ENCODE measurements around the gene SIGLEC12. TPM values are rescaled to one million over a fixed set of nuclear protein-coding genes. Genes with fewer than 3 reads are reported as not detected.
"Not testable (repeated sequence)": the region's sequence is repeated elsewhere in the genome, so short reads cannot be mapped to it uniquely, and the experiment has no call there.

The SIGLEC12 gene
- total RNA-seq, 4 donors from 2014 or later = 0.41 to 0.48 TPM; not detected in 2

GRCh38 chr19:51468545-51468920 lies 33.1 kb downstream of the SIGLEC12 start:
- TF ChIP-seq POLR2AphosphoS5 (IDR thresholded peaks at IDR 0.05) (no peak), EP300 (IDR thresholded peaks at IDR 0.05; ENCODE audit: low read depth) (no peak), POLR2A (IDR thresholded peaks at IDR 0.05) (no peak)
- TF ChIP-seq, protein P1, sequence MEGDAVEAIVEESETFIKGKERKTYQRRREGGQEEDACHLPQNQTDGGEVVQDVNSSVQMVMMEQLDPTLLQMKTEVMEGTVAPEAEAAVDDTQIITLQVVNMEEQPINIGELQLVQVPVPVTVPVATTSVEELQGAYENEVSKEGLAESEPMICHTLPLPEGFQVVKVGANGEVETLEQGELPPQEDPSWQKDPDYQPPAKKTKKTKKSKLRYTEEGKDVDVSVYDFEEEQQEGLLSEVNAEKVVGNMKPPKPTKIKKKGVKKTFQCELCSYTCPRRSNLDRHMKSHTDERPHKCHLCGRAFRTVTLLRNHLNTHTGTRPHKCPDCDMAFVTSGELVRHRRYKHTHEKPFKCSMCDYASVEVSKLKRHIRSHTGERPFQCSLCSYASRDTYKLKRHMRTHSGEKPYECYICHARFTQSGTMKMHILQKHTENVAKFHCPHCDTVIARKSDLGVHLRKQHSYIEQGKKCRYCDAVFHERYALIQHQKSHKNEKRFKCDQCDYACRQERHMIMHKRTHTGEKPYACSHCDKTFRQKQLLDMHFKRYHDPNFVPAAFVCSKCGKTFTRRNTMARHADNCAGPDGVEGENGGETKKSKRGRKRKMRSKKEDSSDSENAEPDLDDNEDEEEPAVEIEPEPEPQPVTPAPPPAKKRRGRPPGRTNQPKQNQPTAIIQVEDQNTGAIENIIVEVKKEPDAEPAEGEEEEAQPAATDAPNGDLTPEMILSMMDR (IDR thresholded peaks at IDR 0.05) = no peak
- H3K4me3 ChIP-seq = no peak overlapping the region
- peaks cover 14% of the 10 kb centered on the region for H3K27me3 ChIP-seq
- no peaks in the 10 kb centered on the region for H3K4me1 ChIP-seq
- no peaks in the 10 kb centered on the region for H3K36me3 ChIP-seq
- H3K27ac ChIP-seq = no peak overlapping the region
- intact Hi-C loops (cut with DNase I; ENCODE audit: low total_unique reads) = no loop called here
- DNase-seq = no peak
- in situ Hi-C loops (cut with MboI; ENCODE audit: low pct_ligation_motif_present in 1 of 4, low pct_unique_long_range_greater_than_20kb in 1 of 4, low sequenced_read_pairs in 3 of 4) = loop anchor here in 2 of 4 donors (25.0 kb wide), 2 partner anchors 194 to 319 kb away; partner anchors contain the start of gene FPR3 (in 1 of the 2)
- no peaks in the 10 kb centered on the region for H3K9me3 ChIP-seq
- 67% methylated on average over 2 of the region's 2 CpGs; no CpG with 5 or more reads in 1 of the 2 donors for WGBS, 2 donors (ENCODE audit: low coverage in 1 of 2)

DNA sequence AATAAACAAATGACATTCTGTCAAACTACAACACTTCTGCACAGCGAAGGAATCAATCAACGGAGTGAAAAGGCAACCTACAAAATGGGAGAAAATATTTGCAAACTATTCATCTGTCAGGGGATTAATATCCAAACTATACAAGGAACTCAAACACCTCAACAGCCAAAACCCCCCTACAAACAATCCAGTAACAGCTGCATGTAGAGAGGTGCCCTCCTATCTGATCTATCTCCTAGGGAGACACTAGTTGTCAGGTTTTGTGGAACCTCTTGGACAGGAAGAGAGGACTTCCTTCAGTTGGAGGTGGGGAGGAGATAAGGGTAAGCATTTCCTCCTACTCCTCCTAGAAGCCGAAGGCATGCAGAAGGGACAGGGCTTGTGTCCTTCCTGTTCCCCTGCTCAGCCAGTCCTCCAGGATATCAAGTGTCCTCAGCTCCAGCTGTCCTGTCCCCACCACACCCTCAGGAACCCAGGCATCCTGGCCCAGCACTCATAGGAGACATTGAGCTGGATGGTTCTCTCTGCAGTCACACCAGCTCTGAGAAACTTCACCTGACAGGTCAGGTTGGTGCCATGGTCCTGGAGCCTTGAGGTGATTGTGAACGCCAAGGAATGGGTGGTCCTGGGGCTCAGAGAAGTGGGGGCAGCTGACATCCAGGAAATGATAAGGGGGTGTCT lies 33.6 kb downstream of the SIGLEC12 start:
- TF ChIP-seq EP300 (IDR thresholded peaks at IDR 0.05; ENCODE audit: low read depth) = no peak
- no peak for TF ChIP-seq POLR2A (IDR thresholded peaks at IDR 0.05)
- no peak for TF ChIP-seq POLR2AphosphoS5 (IDR thresholded peaks at IDR 0.05)
- TF ChIP-seq, protein P1 (IDR thresholded peaks at IDR 0.05) = no peak
- DNase-seq = no peak
- WGBS, 2 donors (ENCODE audit: low coverage in 1 of 2) = 70 to 80% methylated on average over 1 to 4 of the region's 4 CpGs
- Histone ChIP-seq H3K27ac (no peak overlapping the region), H3K27me3 (peaks cover 15% of the 10 kb centered on the region), H3K4me3 (no peak overlapping the region), H3K36me3 (no peaks in the 10 kb centered on the region), H3K9me3 (no peaks in the 10 kb centered on the region), H3K4me1 (no peaks in the 10 kb centered on the region)
- intact Hi-C loops (cut with DNase I; ENCODE audit: low total_unique reads) = no loop called here
- in situ Hi-C loops (cut with MboI; ENCODE audit: low pct_ligation_motif_present in 1 of 4, low pct_unique_long_range_greater_than_20kb in 1 of 4, low sequenced_read_pairs in 3 of 4) = loop anchor here in 2 of 4 donors (25.0 kb wide), 2 partner anchors 194 to 319 kb away; partner anchors contain the start of gene FPR3 (in 1 of the 2)

- in situ Hi-C loops (cut with MboI; ENCODE audit: low pct_ligation_motif_present in 1 of 4, low pct_unique_long_range_greater_than_20kb in 1 of 4, low sequenced_read_pairs in 3 of 4) = loop anchor here in 2 of 4 donors (25.0 kb wide), 2 partner anchors 196 to 321 kb away; partner anchors contain the start of gene FPR3 (in 1 of the 2)
These were observed 34.9 kb downstream of the SIGLEC12 start for GRCh38 chr19:51466723-51467122.

DNA sequence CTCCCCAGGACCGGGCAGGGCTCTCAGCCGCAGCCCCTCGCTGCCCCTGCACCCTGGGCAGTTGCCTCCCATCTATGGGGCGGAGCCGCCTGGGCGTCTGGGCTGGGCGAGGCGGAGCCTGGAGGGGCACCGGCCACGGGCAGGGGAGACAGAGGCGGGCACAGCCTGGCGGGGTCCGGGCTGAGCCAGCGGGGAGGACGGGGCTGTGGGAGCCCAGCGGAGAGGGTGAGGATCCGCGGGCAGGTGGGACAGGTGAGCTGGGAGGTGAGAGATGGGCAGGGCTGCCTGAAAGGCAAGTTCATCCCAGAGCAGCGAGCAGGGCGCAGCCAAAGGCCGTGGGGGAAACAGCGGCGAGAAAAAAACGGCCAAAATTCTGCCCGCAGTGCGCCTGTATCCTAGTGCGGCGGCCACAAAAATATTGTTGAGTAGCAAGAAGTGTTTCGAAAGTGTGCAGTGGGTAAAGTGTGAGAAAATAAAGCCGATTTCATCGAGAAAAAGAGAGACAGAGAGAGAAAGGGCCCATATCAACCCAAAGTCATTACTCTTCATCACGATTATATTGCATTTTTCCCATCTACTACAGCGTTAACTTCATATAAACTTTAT lies 37.5 kb downstream of the SIGLEC12 start:
- peaks cover 24% of the 10 kb centered on the region for H3K27me3 ChIP-seq
- H3K27ac ChIP-seq; H3K36me3 ChIP-seq; H3K4me3 ChIP-seq; DNase-seq; H3K9me3 ChIP-seq; H3K4me1 ChIP-seq; intact Hi-C loops (cut with DNase I; ENCODE audit: low total_unique reads): not testable (repeated sequence)
- in situ Hi-C loops (cut with MboI; ENCODE audit: low pct_ligation_motif_present in 1 of 4, low pct_unique_long_range_greater_than_20kb in 1 of 4, low sequenced_read_pairs in 3 of 4) = loop anchor here in 2 of 4 donors (25.0 kb wide), 2 partner anchors 198 to 323 kb away; partner anchors contain the start of gene FPR3 (in 1 of the 2)
- WGBS, 2 donors (ENCODE audit: low coverage in 1 of 2) = 44 to 47% methylated on average over 4 to 15 of the region's 33 CpGs

More at GRCh38 chr19:51466723-51467122, 34.9 kb downstream of the SIGLEC12 start:
- no peak for TF ChIP-seq POLR2A (IDR thresholded peaks at IDR 0.05)
- TF ChIP-seq, protein P1 (IDR thresholded peaks at IDR 0.05) = no peak
- no peak for TF ChIP-seq EP300 (IDR thresholded peaks at IDR 0.05; ENCODE audit: low read depth)
- TF ChIP-seq POLR2AphosphoS5 (IDR thresholded peaks at IDR 0.05) = no peak
- Histone ChIP-seq H3K4me1 (no peaks in the 10 kb centered on the region), H3K27me3 (peaks cover 24% of the 10 kb centered on the region), H3K4me3 (no peak overlapping the region), H3K36me3 (no peaks in the 10 kb centered on the region), H3K27ac (no peak overlapping the region), H3K9me3 (no peaks in the 10 kb centered on the region)
- 37 to 58% methylated on average over 3 of the region's 3 CpGs for WGBS, 2 donors (ENCODE audit: low coverage in 1 of 2)
- DNase-seq = no peak
- intact Hi-C loops (cut with DNase I; ENCODE audit: low total_unique reads) = no loop called here
